HCT116 (cell line): ENCODE results near the gene SLC8A2. TPM values are rescaled to one million over a fixed set of nuclear protein-coding genes. Genes with fewer than 3 reads are reported as not detected.

ENCODE experiments used
- ATAC-seq: fragments of 200-7000 bp; cut with Tn5 transposase; 2 replicates; pipeline ENCODE4 v1.9.1; 2020; ENCODE audit warnings: mild to moderate bottlenecking, moderate library complexity
- BruUV-seq: library from RNA; stranded (reverse); fragments of 400-500 nt; replicated peaks from 2 replicates; lab custom pipeline; 2021; lab: Mats Ljungman, UMichigan
- CTCF ChIA-PET: fragments of 300-600 bp; sonication (Branson Sonifier 250); formaldehyde crosslinking; loops from one replicate; lab custom pipeline; 2021; ENCODE audit warnings: antibody characterized with exemption; lab: Charles Lee
- POLR2A ChIA-PET: fragments of 300-600, 350-600 bp; sonication (Branson Sonifier 250); formaldehyde crosslinking; loops from one replicate; lab custom pipeline; 2021; ENCODE audit warnings: antibody characterized with exemption; lab: Charles Lee
- RAD21 ChIA-PET, 2 experiments: fragments of 300-600 bp; sonication (Branson Sonifier 250); formaldehyde crosslinking; loops; one replicate each; lab custom pipeline; 2023; ENCODE audit warnings: low total read pairs in 2 of 2; ENCODE audit not compliant: uncharacterized antibody in 2 of 2, unreplicated experiment in 2 of 2, low non-redundant PET in 1 of 2; lab: Charles Lee
- DNase-seq: peaks from one replicate; pipeline ENCODE4 v3.0.0-alpha.2; 2010; ENCODE audit warnings: low read depth, low spot score
- H2AFZ ChIP-seq: fragments of 200-600 bp; shearing (Covaris generic), sonication (generic); 2 replicates; pipeline ENCODE4 v1.6.1; 2017; ENCODE audit warnings: low read depth, mixed run types, mixed read lengths, antibody characterized with exemption, low read length; ENCODE audit not compliant: poor library complexity, severe bottlenecking
- H3K27ac ChIP-seq: 2 replicates; pipeline ENCODE4 v1.5.1; 2012; ENCODE audit warnings: low read depth, low read length
- H3K27me3 ChIP-seq: fragments of 200-600 bp; sonication (generic); 2 replicates; pipeline ENCODE4 v1.6.1; 2016; ENCODE audit warnings: mixed run types, low read length, mixed read lengths; ENCODE audit not compliant: insufficient read depth
- H3K36me3 ChIP-seq, 2 experiments: fragments of 200-500 bp in 1 of 2; fragments of 200-600 bp in 1 of 2; sonication (Bioruptor generic) in 1 of 2; sonication (generic) in 1 of 2; 2 replicates each; pipeline versions ENCODE4 v1.5.1 to v1.6.1; 2014 to 2016; ENCODE audit warnings: low read length in 2 of 2, inconsistent platforms in 1 of 2, mixed read lengths in 1 of 2, mixed run types in 1 of 2; ENCODE audit not compliant: insufficient read depth in 2 of 2, control insufficient read depth in 1 of 2
- H3K4me1 ChIP-seq, 2 experiments: fragments of 200-600 bp in 1 of 2; sonication (generic) in 1 of 2; 2 replicates each; pipeline versions ENCODE4 v1.5.1 to v1.6.1; 2012 to 2017; ENCODE audit warnings: low read length in 2 of 2, inconsistent platforms in 1 of 2, mild to moderate bottlenecking in 1 of 2, mixed read lengths in 1 of 2, mixed run types in 1 of 2, moderate library complexity in 1 of 2; ENCODE audit not compliant: insufficient read depth in 2 of 2, control insufficient read depth in 1 of 2
- H3K4me2 ChIP-seq: fragments of 200-600 bp; sonication (generic); 2 replicates; pipeline ENCODE4 v1.6.1; 2017; ENCODE audit warnings: mixed run types, low read length, mixed read lengths
- H3K4me3 ChIP-seq, 2 experiments: fragments of 200-600 bp in 1 of 2; sonication (generic) in 1 of 2; replicated peaks in 1 of 2; 2 replicates each; pipeline ENCODE4 v1.5.1; 2011 to 2016; ENCODE audit warnings: low read length in 2 of 2, control low read depth in 1 of 2, low read depth in 1 of 2, mild to moderate bottlenecking in 1 of 2, mixed read lengths in 1 of 2, mixed run types in 1 of 2
- H3K79me2 ChIP-seq: fragments of 200-600 bp; sonication (generic); 2 replicates; pipeline ENCODE4 v1.6.1; 2017; ENCODE audit warnings: mild to moderate bottlenecking, mixed run types, low read length, moderate library complexity, mixed read lengths; ENCODE audit not compliant: insufficient read depth
- H3K9ac ChIP-seq: fragments of 200-600 bp; sonication (generic); 2 replicates; pipeline ENCODE4 v1.6.1; 2016; ENCODE audit warnings: low read length, mixed read lengths
- H3K9me2 ChIP-seq: fragments of 200-600 bp; sonication (generic), shearing (Covaris generic); 2 replicates; pipeline ENCODE4 v1.6.1; 2017; ENCODE audit warnings: mixed run types, mild to moderate bottlenecking, moderate library complexity; ENCODE audit not compliant: insufficient read depth
- H3K9me3 ChIP-seq, 2 experiments: fragments of 200-500 bp in 1 of 2; fragments of 200-600 bp in 1 of 2; sonication (Bioruptor generic) in 1 of 2; sonication (generic) in 1 of 2; 2 replicates each; pipeline ENCODE4 v1.6.1; 2014 to 2017; ENCODE audit warnings: low read length in 2 of 2, mixed read lengths in 2 of 2, inconsistent platforms in 1 of 2, low read depth in 1 of 2, mild to moderate bottlenecking in 1 of 2, mixed run types in 1 of 2, moderate library complexity in 1 of 2; ENCODE audit not compliant: control insufficient read depth in 1 of 2, insufficient read depth in 1 of 2
- H4K20me1 ChIP-seq: fragments of 200-600 bp; sonication (generic), shearing (Covaris generic); 2 replicates; pipeline ENCODE4 v1.6.1; 2017; ENCODE audit warnings: mixed run types, mild to moderate bottlenecking, moderate library complexity; ENCODE audit not compliant: insufficient read depth
- CBX3 ChIP-seq: IDR thresholded peaks from 2 replicates; pipeline ENCODE4 v1.6.1; 2012; ENCODE audit warnings: low read depth
- EZH2 ChIP-seq: fragments of 200-600 bp; sonication (generic); IDR thresholded peaks from 2 replicates; pipeline ENCODE4 v1.6.1; 2017; ENCODE audit warnings: antibody characterized with exemption, mixed run types
- POLR2A ChIP-seq: IDR thresholded peaks from 2 replicates; pipeline ENCODE4 v1.7.0; 2011; ENCODE audit warnings: borderline replicate concordance; ENCODE audit not compliant: insufficient read depth, insufficient read length; ENCODE audit errors: extremely low read depth
- RAD21 ChIP-seq: IDR thresholded peaks from 2 replicates; pipeline ENCODE4 v1.6.1; 2012; ENCODE audit warnings: low read depth, mild to moderate bottlenecking
- SIN3A ChIP-seq: IDR thresholded peaks from 2 replicates; pipeline ENCODE4 v1.6.1; 2012; ENCODE audit warnings: low read depth
- TCF7L2 ChIP-seq: IDR thresholded peaks from 2 replicates; pipeline ENCODE4 v1.7.0; 2011; ENCODE audit warnings: borderline replicate concordance, inconsistent platforms; ENCODE audit not compliant: insufficient read depth, insufficient read length; ENCODE audit errors: extremely low read depth
- YY1 ChIP-seq: IDR thresholded peaks from 2 replicates; pipeline ENCODE4 v1.6.1; 2011; ENCODE audit warnings: low read length, low read depth, moderate library complexity, mild to moderate bottlenecking; ENCODE audit not compliant: insufficient replicate concordance; ENCODE audit errors: extremely low read depth
- ZBTB33 ChIP-seq: IDR thresholded peaks from 2 replicates; pipeline ENCODE4 v1.6.1; 2011; ENCODE audit warnings: mild to moderate bottlenecking, low read length, moderate library complexity; ENCODE audit not compliant: insufficient replicate concordance; ENCODE audit errors: extremely low read depth
- ZFX ChIP-seq: fragments of 450-650 bp; IDR thresholded peaks from 2 replicates; pipeline ENCODE4 v1.6.1; 2017
- intact Hi-C: fragments of 100-400 bp; cut with micrococcal nuclease; formaldehyde crosslinking; loops from 2 replicates; pipeline ENCODE4 v1.10.0; 2022
- total RNA-seq: library from RNA; stranded (reverse); gene quantifications from one replicate; pipeline ENCODE4 v1.2.1, GENCODE V29; 2021; ENCODE audit not compliant: unreplicated experiment
- TF ChIP-seq, protein P1 (sequence below), 3 experiments: fragments of 200-600 bp in 1 of 3; sonication (generic) in 1 of 3; IDR thresholded peaks in 2 of 3; conservative IDR thresholded peaks in 1 of 3; 2 replicates each; pipeline ENCODE4 v1.5.1; 2012 to 2017; ENCODE audit warnings: low read depth in 2 of 3, low read length in 2 of 3, antibody characterized with exemption in 1 of 3, borderline replicate concordance in 1 of 3, control low read depth in 1 of 3, mild to moderate bottlenecking in 1 of 3, mixed read lengths in 1 of 3, mixed run types in 1 of 3, moderate library complexity in 1 of 3; ENCODE audit not compliant: insufficient read depth in 1 of 3
- TF ChIP-seq, protein P2 (sequence below): IDR thresholded peaks from 2 replicates; pipeline ENCODE4 v1.6.1; 2012; ENCODE audit warnings: low read depth

The SLC8A2 gene
- total RNA-seq, 1 experiment from 2014 or later, result 0.98 TPM

GRCh38 chr19:47487551-47488515 is 16.1 kb upstream of the SLC8A2 start (continued):
- TF ChIP-seq, protein P1, sequence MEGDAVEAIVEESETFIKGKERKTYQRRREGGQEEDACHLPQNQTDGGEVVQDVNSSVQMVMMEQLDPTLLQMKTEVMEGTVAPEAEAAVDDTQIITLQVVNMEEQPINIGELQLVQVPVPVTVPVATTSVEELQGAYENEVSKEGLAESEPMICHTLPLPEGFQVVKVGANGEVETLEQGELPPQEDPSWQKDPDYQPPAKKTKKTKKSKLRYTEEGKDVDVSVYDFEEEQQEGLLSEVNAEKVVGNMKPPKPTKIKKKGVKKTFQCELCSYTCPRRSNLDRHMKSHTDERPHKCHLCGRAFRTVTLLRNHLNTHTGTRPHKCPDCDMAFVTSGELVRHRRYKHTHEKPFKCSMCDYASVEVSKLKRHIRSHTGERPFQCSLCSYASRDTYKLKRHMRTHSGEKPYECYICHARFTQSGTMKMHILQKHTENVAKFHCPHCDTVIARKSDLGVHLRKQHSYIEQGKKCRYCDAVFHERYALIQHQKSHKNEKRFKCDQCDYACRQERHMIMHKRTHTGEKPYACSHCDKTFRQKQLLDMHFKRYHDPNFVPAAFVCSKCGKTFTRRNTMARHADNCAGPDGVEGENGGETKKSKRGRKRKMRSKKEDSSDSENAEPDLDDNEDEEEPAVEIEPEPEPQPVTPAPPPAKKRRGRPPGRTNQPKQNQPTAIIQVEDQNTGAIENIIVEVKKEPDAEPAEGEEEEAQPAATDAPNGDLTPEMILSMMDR (IDR thresholded peaks at IDR 0.05 in 2 of 3, conservative IDR thresholded peaks at IDR 0.05 in 1 of 3; ENCODE audit: borderline replicate concordance in 1 of 3, insufficient read depth in 1 of 3, low read depth in 2 of 3, low read length in 2 of 3), result no peak
- TF ChIP-seq SIN3A, result no peak
- no peak for TF ChIP-seq RAD21
- TF ChIP-seq ZFX, result no peak
- no peak for TF ChIP-seq EZH2

GRCh38 chr19:47486900-47487299 is 15.2 kb upstream of the SLC8A2 start:
- BruUV-seq, result no TSS peak
- CTCF ChIA-PET, result no interaction called here
- TF ChIP-seq ZBTB33, result no peak
- TF ChIP-seq EZH2, result no peak
- no peak for TF ChIP-seq CBX3
- no peak for TF ChIP-seq YY1
- TF ChIP-seq POLR2A, result no peak
- TF ChIP-seq, protein P1 (IDR thresholded peaks at IDR 0.05 in 2 of 3, conservative IDR thresholded peaks at IDR 0.05 in 1 of 3; ENCODE audit: borderline replicate concordance in 1 of 3, insufficient read depth in 1 of 3, low read depth in 2 of 3, low read length in 2 of 3), result no peak
- TF ChIP-seq, protein P2, sequence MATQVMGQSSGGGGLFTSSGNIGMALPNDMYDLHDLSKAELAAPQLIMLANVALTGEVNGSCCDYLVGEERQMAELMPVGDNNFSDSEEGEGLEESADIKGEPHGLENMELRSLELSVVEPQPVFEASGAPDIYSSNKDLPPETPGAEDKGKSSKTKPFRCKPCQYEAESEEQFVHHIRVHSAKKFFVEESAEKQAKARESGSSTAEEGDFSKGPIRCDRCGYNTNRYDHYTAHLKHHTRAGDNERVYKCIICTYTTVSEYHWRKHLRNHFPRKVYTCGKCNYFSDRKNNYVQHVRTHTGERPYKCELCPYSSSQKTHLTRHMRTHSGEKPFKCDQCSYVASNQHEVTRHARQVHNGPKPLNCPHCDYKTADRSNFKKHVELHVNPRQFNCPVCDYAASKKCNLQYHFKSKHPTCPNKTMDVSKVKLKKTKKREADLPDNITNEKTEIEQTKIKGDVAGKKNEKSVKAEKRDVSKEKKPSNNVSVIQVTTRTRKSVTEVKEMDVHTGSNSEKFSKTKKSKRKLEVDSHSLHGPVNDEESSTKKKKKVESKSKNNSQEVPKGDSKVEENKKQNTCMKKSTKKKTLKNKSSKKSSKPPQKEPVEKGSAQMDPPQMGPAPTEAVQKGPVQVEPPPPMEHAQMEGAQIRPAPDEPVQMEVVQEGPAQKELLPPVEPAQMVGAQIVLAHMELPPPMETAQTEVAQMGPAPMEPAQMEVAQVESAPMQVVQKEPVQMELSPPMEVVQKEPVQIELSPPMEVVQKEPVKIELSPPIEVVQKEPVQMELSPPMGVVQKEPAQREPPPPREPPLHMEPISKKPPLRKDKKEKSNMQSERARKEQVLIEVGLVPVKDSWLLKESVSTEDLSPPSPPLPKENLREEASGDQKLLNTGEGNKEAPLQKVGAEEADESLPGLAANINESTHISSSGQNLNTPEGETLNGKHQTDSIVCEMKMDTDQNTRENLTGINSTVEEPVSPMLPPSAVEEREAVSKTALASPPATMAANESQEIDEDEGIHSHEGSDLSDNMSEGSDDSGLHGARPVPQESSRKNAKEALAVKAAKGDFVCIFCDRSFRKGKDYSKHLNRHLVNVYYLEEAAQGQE, result no peak
- no peak for TF ChIP-seq TCF7L2

More at GRCh38 chr19:47486900-47487299, 15.2 kb upstream of the SLC8A2 start:
- DNase-seq (no peak), ATAC-seq (no peak)
- no peak overlapping the region for H2AFZ ChIP-seq
- H3K9me2 ChIP-seq, result no peaks in the 10 kb centered on the region
- no peak overlapping the region for H3K27ac ChIP-seq
- no peak overlapping the region for H3K4me3 ChIP-seq
- H3K79me2 ChIP-seq, result no peaks in the 10 kb centered on the region
- RAD21 ChIA-PET, result no interaction called here
- no peaks in the 10 kb centered on the region for H3K9me3 ChIP-seq
- no peaks in the 10 kb centered on the region for H4K20me1 ChIP-seq
- H3K4me2 ChIP-seq, result no peak overlapping the region
- H3K4me1 ChIP-seq, result peaks cover 6 to 21% of the 10 kb centered on the region in 2 experiments; a peak in 2 of 4 replicates
- no peaks in the 10 kb centered on the region for H3K27me3 ChIP-seq
- intact Hi-C loops, result no loop called here
- peaks cover 0 to 2% of the 10 kb centered on the region in 2 experiments; a peak in 1 of 4 replicates for H3K36me3 ChIP-seq
- POLR2A ChIA-PET, result no interaction called here
- H3K9ac ChIP-seq, result no peak overlapping the region
